H1 (cell line): Measurements from ENCODE around the gene DDX1. TPM values are rescaled to one million over a fixed set of nuclear protein-coding genes. Genes with fewer than 3 reads are reported as not detected.

ENCODE experiments used
- KDM4A ChIP-seq: IDR thresholded peaks from one replicate; pipeline ENCODE4 v1.7.1; 2012; ENCODE audit warnings: low read depth, mild to moderate bottlenecking, moderate library complexity, low read length, inconsistent platforms; ENCODE audit not compliant: severe bottlenecking
- RNF2 ChIP-seq: fragments of 200-900, 300-1000 bp; sonication (generic); IDR thresholded peaks from 2 replicates; pipeline ENCODE4 v1.7.1; 2016; ENCODE audit warnings: borderline replicate concordance, low read depth, mild to moderate bottlenecking, antibody characterized with exemption, low read length; ENCODE audit not compliant: poor library complexity, severe bottlenecking; ENCODE audit errors: missing control alignments
- TAF7 ChIP-seq: optimal IDR thresholded peaks from 2 replicates; pipeline ENCODE3; 2011; ENCODE audit warnings: low read depth, mild to moderate bottlenecking, inconsistent platforms, low read length, moderate library complexity, borderline replicate concordance
- polyA plus RNA-seq, 7 experiments: library from polyadenylated mRNA; depleted of rRNA in 3 of 7; stranded (reverse) in 5 of 7; unstranded in 2 of 7; fragments of >200 nt in 5 of 7; fragments of 200-250 nt in 2 of 7; gene quantifications; 1 replicate in 5 of 7; 2 replicates in 1 of 7; 4 replicates in 1 of 7; pipeline versions ENCODE4 v1.2.1 to v1.2.3, GENCODE V29; 2011 to 2013; ENCODE audit warnings: missing spikeins in 2 of 7, mixed read lengths in 2 of 7
- total RNA-seq: library from RNA; stranded (reverse); fragmentation: NEBNext Ultra II Directional; extraction: Animal tissue kit (Norgen Biotek cat#: 25700); gene quantifications from 2 replicates; pipeline ENCODE4 v1.2.1, GENCODE V29; 2021

DDX1 gene
- total and polyA plus RNA-seq, 2 of the 8 experiments (the other 6 are each of a cell fraction or from before 2014, with no cell fraction given): 51.1 to 161 TPM

DNA sequence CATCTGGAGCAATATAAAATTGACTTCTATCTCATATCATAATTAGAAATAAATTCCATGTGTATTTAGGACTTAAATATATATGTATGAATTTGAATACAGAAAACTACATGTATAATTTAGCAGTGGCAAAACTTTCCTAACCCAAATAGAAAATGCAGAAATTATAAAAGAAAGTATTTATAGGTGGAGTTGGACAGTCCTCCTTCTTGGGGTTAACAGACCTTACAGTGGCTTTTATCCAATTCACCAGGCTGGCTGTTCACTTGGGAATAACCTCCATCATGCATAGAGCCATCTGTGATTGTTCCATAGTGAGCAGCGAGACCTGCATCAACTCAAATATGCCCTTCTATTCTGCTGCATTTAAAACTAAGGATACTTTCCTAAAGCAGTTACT is 8.3 kb downstream of the DDX1 start (continued):
- no peak for TF ChIP-seq RNF2
- TF ChIP-seq TAF7: no peak
- TF ChIP-seq KDM4A: no peak
